D721Med (cell line): ENCODE data around the gene LMO2.
"Not testable (repeated sequence)": the region's sequence is repeated elsewhere in the genome, so short reads cannot be mapped to it uniquely, and the experiment has no call there.

Experiments
- DNase-seq: peaks from one replicate; pipeline ENCODE4 v3.0.0; 2011; ENCODE audit warnings: low spot score; ENCODE audit not compliant: insufficient read length
- FAIRE-seq: peaks from 2 replicates; lab custom pipeline; 2011; peaks lifted over from hg19 to GRCh38; lab: Jason Lieb, UNC
- TF ChIP-seq, protein P1 (sequence below): IDR thresholded peaks from 2 replicates; pipeline ENCODE4 v1.5.1; 2012; ENCODE audit warnings: mild to moderate bottlenecking, control low read depth; ENCODE audit not compliant: insufficient read depth; ENCODE audit errors: missing control alignments

The LMO2 gene

DNA sequence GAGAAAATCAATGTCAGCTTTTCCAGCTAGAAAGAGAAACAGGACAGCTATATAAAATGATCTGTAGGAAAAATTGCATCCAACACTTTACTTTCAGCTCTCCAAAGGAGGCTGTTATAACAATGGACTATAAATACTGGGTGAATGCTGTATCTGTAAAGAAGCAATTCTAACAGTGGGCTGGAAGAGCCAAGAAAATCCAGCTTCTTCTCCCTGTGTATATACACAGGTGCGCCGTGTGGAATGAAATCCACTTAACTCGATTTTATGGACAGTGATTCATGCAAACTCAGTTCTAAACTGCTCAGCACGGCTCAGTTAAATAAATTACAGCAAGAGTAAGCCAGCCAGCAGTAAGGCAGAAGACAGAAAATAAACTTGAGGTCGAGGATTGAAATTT is 32.5 kb upstream of the LMO2 start:
- TF ChIP-seq, protein P1, sequence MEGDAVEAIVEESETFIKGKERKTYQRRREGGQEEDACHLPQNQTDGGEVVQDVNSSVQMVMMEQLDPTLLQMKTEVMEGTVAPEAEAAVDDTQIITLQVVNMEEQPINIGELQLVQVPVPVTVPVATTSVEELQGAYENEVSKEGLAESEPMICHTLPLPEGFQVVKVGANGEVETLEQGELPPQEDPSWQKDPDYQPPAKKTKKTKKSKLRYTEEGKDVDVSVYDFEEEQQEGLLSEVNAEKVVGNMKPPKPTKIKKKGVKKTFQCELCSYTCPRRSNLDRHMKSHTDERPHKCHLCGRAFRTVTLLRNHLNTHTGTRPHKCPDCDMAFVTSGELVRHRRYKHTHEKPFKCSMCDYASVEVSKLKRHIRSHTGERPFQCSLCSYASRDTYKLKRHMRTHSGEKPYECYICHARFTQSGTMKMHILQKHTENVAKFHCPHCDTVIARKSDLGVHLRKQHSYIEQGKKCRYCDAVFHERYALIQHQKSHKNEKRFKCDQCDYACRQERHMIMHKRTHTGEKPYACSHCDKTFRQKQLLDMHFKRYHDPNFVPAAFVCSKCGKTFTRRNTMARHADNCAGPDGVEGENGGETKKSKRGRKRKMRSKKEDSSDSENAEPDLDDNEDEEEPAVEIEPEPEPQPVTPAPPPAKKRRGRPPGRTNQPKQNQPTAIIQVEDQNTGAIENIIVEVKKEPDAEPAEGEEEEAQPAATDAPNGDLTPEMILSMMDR = no peak
- FAIRE-seq (no peak), DNase-seq (no peak)

- no peak for DNase-seq
- FAIRE-seq = no peak
- TF ChIP-seq, protein P1 = no peak
Observed at GRCh38 chr11:33923626-33924025, 31.8 kb upstream of the LMO2 start.

DNA sequence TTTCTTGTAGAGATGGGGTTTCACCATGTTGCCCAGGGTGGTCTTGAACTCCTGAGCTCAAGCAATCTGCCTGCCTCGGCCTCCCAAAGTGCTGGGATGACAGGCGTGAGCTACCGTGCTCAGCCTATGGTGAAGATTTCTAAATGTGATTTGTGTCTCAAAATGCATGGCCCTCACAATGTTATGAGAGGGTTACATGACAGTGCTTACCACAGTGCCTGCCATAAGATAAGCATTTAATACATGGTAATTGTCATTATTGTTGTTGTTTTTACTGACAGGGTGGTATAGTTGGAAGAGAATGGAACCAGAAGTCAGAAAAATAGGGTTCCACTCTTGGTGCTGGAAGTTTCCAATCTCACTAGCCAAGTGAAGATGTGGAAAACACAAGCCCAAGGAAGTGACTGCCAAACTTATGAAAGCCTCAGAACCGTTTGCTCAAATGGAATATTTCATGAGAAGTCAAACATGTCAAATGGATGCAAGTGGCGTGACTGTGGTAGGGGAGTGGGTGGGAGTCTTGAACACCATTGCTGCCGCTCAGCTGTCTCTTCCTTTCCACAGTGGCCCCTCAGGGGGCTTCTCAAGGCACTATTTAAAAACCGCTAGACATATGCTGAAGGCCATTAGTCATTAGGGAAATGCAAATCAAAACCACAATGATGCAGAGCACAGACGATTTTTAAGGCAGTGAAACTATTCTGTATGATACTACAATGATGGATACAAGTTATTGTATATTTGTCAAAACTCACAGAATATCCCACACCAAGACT is 29.1 kb upstream of the LMO2 start:
- TF ChIP-seq, protein P1 = no peak
- DNase-seq = no peak
- FAIRE-seq = no peak

GRCh38 chr11:33919645-33920044 is 27.8 kb upstream of the LMO2 start:
- FAIRE-seq (no peak), DNase-seq (no peak)
- TF ChIP-seq, protein P1 = no peak

DNA sequence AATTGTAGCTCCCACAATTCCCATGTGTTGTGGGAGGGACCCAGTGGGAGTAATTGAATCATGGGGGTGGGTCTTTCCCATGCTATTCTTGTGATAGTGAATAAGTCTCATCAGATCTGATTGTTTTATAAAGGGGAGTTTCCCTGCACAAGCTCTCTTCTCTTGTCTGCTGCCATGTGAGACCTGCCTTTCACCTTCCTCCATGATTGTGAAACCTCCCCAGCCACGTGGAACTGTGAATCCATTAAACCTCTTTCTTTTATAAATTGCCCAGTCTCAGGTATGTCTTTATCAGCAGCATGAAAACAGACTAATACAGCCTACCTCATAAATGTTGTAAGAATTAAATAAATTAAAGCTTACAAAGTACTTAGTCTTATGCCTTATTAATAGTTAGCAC is 25.5 kb upstream of the LMO2 start:
- FAIRE-seq, DNase-seq: not testable (repeated sequence)

GRCh38 chr11:33916736-33917135 is 24.9 kb upstream of the LMO2 start:
- TF ChIP-seq, protein P1 = no peak
- no peak for FAIRE-seq
- DNase-seq = no peak

DNA sequence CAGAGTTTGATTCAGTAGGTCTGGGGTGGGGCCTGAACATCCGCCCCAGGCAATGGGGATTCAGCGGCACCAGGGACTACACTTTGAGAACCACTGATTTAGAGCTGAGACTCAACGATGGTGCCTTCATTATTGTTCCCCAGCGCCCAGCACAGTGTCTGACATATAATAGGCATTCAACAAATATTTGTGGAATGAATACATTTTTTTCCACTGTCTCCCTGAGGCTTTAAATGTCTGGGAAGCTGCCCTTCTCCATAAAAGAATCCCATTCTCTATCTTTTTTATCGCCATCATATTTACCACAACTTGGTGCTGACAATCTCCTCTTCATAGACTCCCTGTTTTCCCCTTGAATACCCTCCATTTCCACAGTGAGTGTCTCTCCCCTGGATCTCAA is 23.6 kb upstream of the LMO2 start:
- DNase-seq = no peak
- TF ChIP-seq, protein P1 = no peak
- FAIRE-seq = no peak
